ENCODE results near the gene GPHN. TPM values are rescaled to one million over a fixed set of nuclear protein-coding genes. Genes with fewer than 3 reads are reported as not detected.

The GPHN gene
- total RNA-seq, 2 donors from 2014 or later = 24.1 to 25.7 TPM

DNA sequence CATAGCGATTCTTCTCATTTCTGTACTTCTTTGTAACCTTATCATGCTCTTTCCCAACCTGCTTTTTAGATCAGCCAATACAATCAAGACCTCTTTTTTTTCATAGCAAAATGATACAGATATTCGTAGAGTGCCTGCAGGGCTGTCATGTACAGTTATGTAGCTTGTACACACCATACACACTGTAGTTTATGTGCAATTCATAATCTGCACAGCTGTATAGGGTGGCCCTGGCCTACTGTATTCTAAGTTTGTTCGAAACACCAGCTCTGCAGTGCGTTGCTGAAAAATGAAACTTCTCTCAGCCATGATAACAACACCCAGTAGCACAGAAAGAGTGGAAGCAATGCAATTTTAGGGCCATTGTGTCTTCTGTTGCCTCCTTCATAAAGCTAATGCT, 717.6 kb downstream of the GPHN start:
- H3K9me3 ChIP-seq = no peaks in the 10 kb centered on the region
- TF ChIP-seq, protein P1, sequence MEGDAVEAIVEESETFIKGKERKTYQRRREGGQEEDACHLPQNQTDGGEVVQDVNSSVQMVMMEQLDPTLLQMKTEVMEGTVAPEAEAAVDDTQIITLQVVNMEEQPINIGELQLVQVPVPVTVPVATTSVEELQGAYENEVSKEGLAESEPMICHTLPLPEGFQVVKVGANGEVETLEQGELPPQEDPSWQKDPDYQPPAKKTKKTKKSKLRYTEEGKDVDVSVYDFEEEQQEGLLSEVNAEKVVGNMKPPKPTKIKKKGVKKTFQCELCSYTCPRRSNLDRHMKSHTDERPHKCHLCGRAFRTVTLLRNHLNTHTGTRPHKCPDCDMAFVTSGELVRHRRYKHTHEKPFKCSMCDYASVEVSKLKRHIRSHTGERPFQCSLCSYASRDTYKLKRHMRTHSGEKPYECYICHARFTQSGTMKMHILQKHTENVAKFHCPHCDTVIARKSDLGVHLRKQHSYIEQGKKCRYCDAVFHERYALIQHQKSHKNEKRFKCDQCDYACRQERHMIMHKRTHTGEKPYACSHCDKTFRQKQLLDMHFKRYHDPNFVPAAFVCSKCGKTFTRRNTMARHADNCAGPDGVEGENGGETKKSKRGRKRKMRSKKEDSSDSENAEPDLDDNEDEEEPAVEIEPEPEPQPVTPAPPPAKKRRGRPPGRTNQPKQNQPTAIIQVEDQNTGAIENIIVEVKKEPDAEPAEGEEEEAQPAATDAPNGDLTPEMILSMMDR (IDR thresholded peaks at IDR 0.05) = no peak
- no peak for TF ChIP-seq POLR2A (IDR thresholded peaks at IDR 0.05)

DNA sequence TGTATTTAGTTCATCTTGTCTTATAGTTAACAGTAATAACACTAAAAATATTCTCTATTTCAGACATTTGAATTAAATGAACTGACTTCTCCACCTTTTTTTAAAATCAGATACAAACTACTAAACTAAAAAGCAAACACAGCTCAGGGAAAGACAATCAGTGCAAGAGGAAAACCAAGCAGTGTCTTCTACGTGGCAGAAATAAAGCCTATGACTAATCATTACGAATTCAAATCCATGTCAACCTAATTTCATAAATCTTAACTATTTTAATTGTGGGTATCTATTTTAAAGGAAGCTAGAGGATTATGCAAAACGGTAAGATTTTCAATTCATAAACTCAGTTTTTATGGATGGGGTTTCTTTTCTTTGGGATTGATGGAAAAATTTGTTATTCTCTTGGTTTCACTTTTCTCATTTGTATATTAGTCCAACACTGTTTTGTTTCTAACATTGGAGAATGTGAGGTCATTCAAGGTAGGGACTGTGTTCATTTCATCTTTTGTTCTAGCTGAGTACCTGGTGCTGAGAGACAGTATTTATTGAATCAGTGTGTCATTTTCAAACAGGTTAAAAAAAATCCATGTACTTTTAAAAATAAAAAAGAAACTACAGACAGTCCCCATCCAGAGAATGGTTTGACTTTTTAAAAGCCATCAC, 720.5 kb downstream of the GPHN start:
- Histone ChIP-seq H3K36me3 (replicated peaks in 1 of 2; ENCODE audit: insufficient read depth in 1 of 2, low read depth in 2 of 2) (no peaks in the 10 kb centered on the region), H3K4me1 (no peaks in the 10 kb centered on the region), H3K9me3 (no peaks in the 10 kb centered on the region), H3K27me3 (no peaks in the 10 kb centered on the region), H3K4me3 (no peak overlapping the region), H3K27ac (no peak overlapping the region)
- WGBS, 2 donors = 82 to 86% methylated on average over 3 of the region's 3 CpGs
- intact Hi-C loops (cut with DNase I) = no loop called here
- DNase-seq = no peak
- TF ChIP-seq, protein P1 (IDR thresholded peaks at IDR 0.05) = no peak
- TF ChIP-seq POLR2A (IDR thresholded peaks at IDR 0.05) = no peak
- no peak for ATAC-seq

More for the DNA sequence above, 717.6 kb downstream of the GPHN start:
- Histone ChIP-seq H3K4me3 (no peak overlapping the region), H3K4me1 (no peaks in the 10 kb centered on the region), H3K27ac (no peak overlapping the region), H3K27me3 (no peaks in the 10 kb centered on the region), H3K36me3 (replicated peaks in 1 of 2; ENCODE audit: insufficient read depth in 1 of 2, low read depth in 2 of 2) (no peaks in the 10 kb centered on the region)
- DNase-seq = no peak
- WGBS, 2 donors = 82 to 83% methylated on average over 4 of the region's 4 CpGs
- ATAC-seq = no peak
- intact Hi-C loops (cut with DNase I) = no loop called here

Other genes with a start within 250 kb of the GPHN start
- gene CCDC196, start 21.8 kb upstream of the GPHN start, total RNA-seq = 1 to 10 TPM in 1 of 2 donors, not detected in 1; 3.4 TPM